Lung (tissue), 12 donors: Measurements from ENCODE around the gene TCOF1. TPM values are rescaled to one million over a fixed set of nuclear protein-coding genes. Genes with fewer than 3 reads are reported as not detected.

Source experiments
- ATAC-seq: fragments of 200-7000 bp; cut with Tn5 transposase; one replicate; pipeline ENCODE4 v1.9.1; 2020; ENCODE audit warnings: moderate number of reproducible peaks; ENCODE audit not compliant: insufficient read depth, low FRiP score
- DNase-seq, 3 donors: peaks; one replicate each; pipeline ENCODE4 v3.0.0-alpha.2; 2013 to 2017
- H3K27ac ChIP-seq, 2 donors: one replicate each; pipeline ENCODE4 v1.5.1; 2013; ENCODE audit warnings: mild to moderate bottlenecking in 2 of 2, moderate library complexity in 2 of 2, control low read depth in 1 of 2, inconsistent platforms in 1 of 2, low read depth in 1 of 2, low read length in 1 of 2
- H3K27me3 ChIP-seq, 3 donors: one replicate each; pipeline ENCODE4 v1.5.1; 2013; ENCODE audit warnings: low read length in 2 of 3; ENCODE audit not compliant: control insufficient read depth in 3 of 3, insufficient read depth in 3 of 3
- H3K36me3 ChIP-seq, 4 donors: one replicate each; pipeline ENCODE4 v1.5.1; 2013; ENCODE audit warnings: low read length in 4 of 4, mild to moderate bottlenecking in 1 of 4, moderate library complexity in 1 of 4; ENCODE audit not compliant: control insufficient read depth in 4 of 4, insufficient read depth in 4 of 4
- H3K4me1 ChIP-seq, 5 donors: one replicate each; pipeline ENCODE4 v1.5.1; 2013; ENCODE audit warnings: low read length in 5 of 5, mild to moderate bottlenecking in 2 of 5, moderate library complexity in 1 of 5; ENCODE audit not compliant: control insufficient read depth in 5 of 5, insufficient read depth in 5 of 5
- H3K4me3 ChIP-seq: one replicate; pipeline ENCODE4 v1.5.1; 2013; ENCODE audit warnings: mild to moderate bottlenecking, control low read depth, moderate library complexity
- H3K9ac ChIP-seq, 2 donors: one replicate each; pipeline ENCODE4 v1.5.1; 2013; ENCODE audit warnings: low read length in 2 of 2, control low read depth in 1 of 2; ENCODE audit not compliant: insufficient read depth in 1 of 2
- H3K9me3 ChIP-seq, 4 donors: one replicate each; pipeline ENCODE4 v1.5.1; 2013; ENCODE audit warnings: low read length in 3 of 4, mild to moderate bottlenecking in 1 of 4, moderate library complexity in 1 of 4; ENCODE audit not compliant: control insufficient read depth in 4 of 4, insufficient read depth in 3 of 4
- WGBS, 2 donors: extraction: QIAGEN DNeasy Blood & Tissue Kit; methylation state at CpG; one replicate each; pipeline ENCODE4 v1.1.7; 2013; 5-methylcytosine and 5-hydroxymethylcytosine counted together
- polyA plus RNA-seq, 2 donors: library from polyadenylated mRNA; stranded (reverse); fragments of 200-250 nt; gene quantifications; one replicate each; pipeline ENCODE4 v1.2.1, GENCODE V29; 2013
- total RNA-seq, 2 donors: library from RNA; depleted of rRNA in 1 of 2; stranded (reverse); fragments of >200 nt in 1 of 2; gene quantifications; one replicate each; pipeline ENCODE4 v1.2.1, GENCODE V29; 2014 to 2021
- TF ChIP-seq, protein P1 (sequence below): IDR thresholded peaks from 2 replicates; pipeline ENCODE4 v1.5.1; 2012; ENCODE audit warnings: mild to moderate bottlenecking; ENCODE audit errors: control extremely low read depth, extremely low read depth
- donor health status: control.
- donor health status: control.
- donor health status: Bipolar disorder and iron deficiency.
- donor health status: healthy.
- donor health status: DM: yes; HTN: yes; CAD: no.

The TCOF1 gene
- total and polyA plus RNA-seq, 4 donors: 13.3 to 25.3 (median 15.9) TPM

DNA sequence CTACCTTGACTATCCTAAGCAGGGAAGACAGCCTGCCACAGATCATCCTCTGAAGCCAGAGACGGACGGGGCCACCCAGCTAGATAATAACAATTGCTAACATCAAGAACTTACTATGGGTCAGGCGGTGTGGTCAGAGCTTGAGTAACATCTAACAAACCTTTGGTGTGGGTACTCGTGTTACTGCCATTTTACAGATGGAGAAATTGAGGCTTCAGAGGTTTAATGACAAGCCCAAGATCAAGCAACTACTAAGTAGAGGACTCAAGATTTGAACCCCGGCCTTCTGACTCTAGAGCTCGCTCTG, 38.1 kb upstream of the TCOF1 start:
- TF ChIP-seq, protein P1, sequence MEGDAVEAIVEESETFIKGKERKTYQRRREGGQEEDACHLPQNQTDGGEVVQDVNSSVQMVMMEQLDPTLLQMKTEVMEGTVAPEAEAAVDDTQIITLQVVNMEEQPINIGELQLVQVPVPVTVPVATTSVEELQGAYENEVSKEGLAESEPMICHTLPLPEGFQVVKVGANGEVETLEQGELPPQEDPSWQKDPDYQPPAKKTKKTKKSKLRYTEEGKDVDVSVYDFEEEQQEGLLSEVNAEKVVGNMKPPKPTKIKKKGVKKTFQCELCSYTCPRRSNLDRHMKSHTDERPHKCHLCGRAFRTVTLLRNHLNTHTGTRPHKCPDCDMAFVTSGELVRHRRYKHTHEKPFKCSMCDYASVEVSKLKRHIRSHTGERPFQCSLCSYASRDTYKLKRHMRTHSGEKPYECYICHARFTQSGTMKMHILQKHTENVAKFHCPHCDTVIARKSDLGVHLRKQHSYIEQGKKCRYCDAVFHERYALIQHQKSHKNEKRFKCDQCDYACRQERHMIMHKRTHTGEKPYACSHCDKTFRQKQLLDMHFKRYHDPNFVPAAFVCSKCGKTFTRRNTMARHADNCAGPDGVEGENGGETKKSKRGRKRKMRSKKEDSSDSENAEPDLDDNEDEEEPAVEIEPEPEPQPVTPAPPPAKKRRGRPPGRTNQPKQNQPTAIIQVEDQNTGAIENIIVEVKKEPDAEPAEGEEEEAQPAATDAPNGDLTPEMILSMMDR: no peak
- Histone ChIP-seq H3K27ac (no peak overlapping the region), H3K36me3 (no peaks in the 10 kb centered on the region), H3K9ac (no peak overlapping the region), H3K4me3 (no peak overlapping the region), H3K27me3 (no peaks in the 10 kb centered on the region), H3K4me1 (peaks cover 0 to 31% (median 7%) of the 10 kb centered on the region in 5 donors), H3K9me3 (peaks cover 0 to 3% (median 0%) of the 10 kb centered on the region in 4 donors)
- ATAC-seq (no peak), DNase-seq (no peak)
- WGBS, 2 donors: 91 to 92% methylated on average over 6 of the region's 6 CpGs

DNA sequence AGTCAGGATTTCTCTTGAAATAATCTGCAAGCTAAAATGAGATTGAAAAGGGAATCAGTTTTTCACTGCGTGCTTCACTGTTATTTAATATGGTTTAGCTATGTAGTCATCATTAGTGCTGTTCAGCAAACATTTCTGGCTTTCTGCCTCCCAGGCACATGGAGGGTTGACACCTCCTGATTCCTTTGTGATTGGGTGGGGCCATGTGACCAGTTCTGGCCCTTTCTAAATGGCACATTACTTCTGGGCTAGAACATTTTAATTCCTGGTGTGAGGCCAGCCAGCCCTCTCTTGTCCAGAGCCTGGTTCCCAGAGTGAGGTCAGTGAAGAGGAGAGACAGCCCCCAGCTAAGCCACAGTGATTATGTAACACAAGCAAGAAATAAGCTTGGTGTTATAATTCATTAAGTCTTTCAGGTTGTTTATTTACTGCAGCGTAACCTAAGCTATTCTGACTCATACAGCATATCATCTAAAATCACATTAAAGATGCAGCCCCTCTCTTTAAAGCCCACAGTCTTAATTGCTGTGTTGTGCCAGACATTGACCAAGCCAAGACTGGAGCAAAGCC, 37.4 kb upstream of the TCOF1 start:
- Histone ChIP-seq H3K27ac (no peak overlapping the region), H3K4me3 (no peak overlapping the region), H3K4me1 (peaks cover 0 to 31% (median 7%) of the 10 kb centered on the region in 5 donors), H3K27me3 (no peaks in the 10 kb centered on the region), H3K36me3 (no peaks in the 10 kb centered on the region), H3K9me3 (peaks cover 0 to 3% (median 0%) of the 10 kb centered on the region in 4 donors), H3K9ac (peak overlapping the region in 1 of 2 donors; percentile 3)
- DNase-seq: peak; percentile 86 to 94 (median 93)
- 66 to 84% methylated on average over 2 of the region's 2 CpGs for WGBS, 2 donors
- ATAC-seq: peak; percentile 29
- TF ChIP-seq, protein P1: no peak

DNA sequence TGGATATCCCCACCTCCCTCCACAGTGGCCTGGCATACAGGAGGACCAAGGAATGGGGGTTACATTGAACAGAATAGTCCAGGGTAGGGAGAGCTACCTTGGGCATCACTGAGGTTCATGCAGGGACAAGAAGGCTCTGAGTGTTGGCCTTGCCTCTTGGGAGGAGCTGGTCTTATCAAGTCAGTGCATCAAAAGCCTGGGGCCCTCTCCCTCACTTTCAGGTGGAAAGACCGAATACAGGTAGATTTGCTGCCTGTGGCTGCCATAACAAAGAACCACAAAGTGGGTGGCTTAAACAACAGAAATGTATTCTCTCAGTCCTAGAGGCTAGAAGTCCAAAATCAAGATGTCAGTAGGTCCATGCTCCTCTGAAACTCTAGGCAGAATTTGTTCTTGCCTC, 36.3 kb upstream of the TCOF1 start:
- ATAC-seq (no peak), DNase-seq (no peak)
- 94 to 100% methylated on average over 1 of the region's 1 CpG for WGBS, 2 donors
- Histone ChIP-seq H3K36me3 (no peaks in the 10 kb centered on the region), H3K9me3 (peaks cover 0 to 3% (median 0%) of the 10 kb centered on the region in 4 donors), H3K27ac (no peak overlapping the region), H3K4me3 (no peak overlapping the region), H3K4me1 (peaks cover 0 to 34% (median 7%) of the 10 kb centered on the region in 5 donors), H3K9ac (no peak overlapping the region), H3K27me3 (no peaks in the 10 kb centered on the region)
- TF ChIP-seq, protein P1: no peak

DNA sequence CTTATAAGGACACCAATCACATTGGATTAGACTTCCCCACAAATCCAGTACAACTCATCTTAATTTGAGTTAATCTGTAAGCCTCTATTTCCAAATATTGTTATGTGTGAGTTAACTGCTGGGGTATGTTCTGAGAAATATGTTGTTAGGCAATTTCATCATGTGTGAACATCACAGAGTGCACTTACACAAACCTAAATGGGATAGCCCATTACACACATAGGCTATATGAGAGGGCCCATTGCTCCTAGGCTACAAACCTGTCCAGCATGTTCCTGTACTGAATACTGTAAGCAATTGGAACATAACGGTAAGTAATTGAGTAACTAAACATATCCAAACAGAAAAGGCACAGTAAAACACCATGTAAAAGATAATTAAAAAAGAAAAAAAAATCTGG, 35.7 kb upstream of the TCOF1 start:
- DNase-seq (no peak), ATAC-seq (no peak)
- WGBS, 2 donors: 90 to 92% methylated on average over 1 of the region's 1 CpG
- Histone ChIP-seq H3K9ac (no peak overlapping the region), H3K36me3 (no peaks in the 10 kb centered on the region), H3K27me3 (no peaks in the 10 kb centered on the region), H3K4me3 (no peak overlapping the region), H3K27ac (no peak overlapping the region), H3K9me3 (peaks cover 0 to 3% (median 0%) of the 10 kb centered on the region in 4 donors), H3K4me1 (peaks cover 0 to 40% (median 11%) of the 10 kb centered on the region in 5 donors)
- TF ChIP-seq, protein P1: no peak
